Smooth muscle cell (in vitro differentiated cells): ENCODE measurements around the gene DSP. TPM values are rescaled to one million over a fixed set of nuclear protein-coding genes. Genes with fewer than 3 reads are reported as not detected.
A peak's percentile ranks its signal among the peaks of the same experiment; 100 is the strongest.

Experiments
- DNase-seq: peaks from one replicate; lab custom pipeline; 2025; ENCODE audit not compliant: unreplicated experiment; lab: John Stamatoyannopoulos, UW
- H2AFZ ChIP-seq: fragments of 200-600 bp; sonication (generic); 2 replicates; pipeline ENCODE4 v1.6.0; 2016; ENCODE audit warnings: antibody characterized with exemption, low read depth, mild to moderate bottlenecking
- H3F3A ChIP-seq: fragments of 200-600 bp; sonication (generic); 2 replicates; pipeline ENCODE4 v1.6.0; 2017; ENCODE audit warnings: antibody characterized with exemption, low read depth
- H3K27ac ChIP-seq: fragments of 200-600 bp; sonication (generic); 2 replicates; pipeline ENCODE4 v1.5.1; 2016; ENCODE audit warnings: low read depth, mild to moderate bottlenecking
- H3K27me3 ChIP-seq: fragments of 200-600 bp; sonication (generic); 2 replicates; pipeline ENCODE4 v1.6.1; 2016; ENCODE audit warnings: low read depth, mild to moderate bottlenecking
- H3K36me3 ChIP-seq: fragments of 200-600 bp; sonication (generic); 2 replicates; pipeline ENCODE4 v1.5.1; 2016; ENCODE audit warnings: low read depth
- H3K4me1 ChIP-seq: fragments of 200-600 bp; sonication (generic); 2 replicates; pipeline ENCODE4 v1.5.1; 2016; ENCODE audit warnings: low read depth
- H3K4me2 ChIP-seq: fragments of 200-600 bp; sonication (generic); 2 replicates; pipeline ENCODE4 v1.6.0; 2016; ENCODE audit warnings: mild to moderate bottlenecking
- H3K4me3 ChIP-seq: fragments of 200-600 bp; sonication (generic); 2 replicates; pipeline ENCODE4 v1.5.1; 2016; ENCODE audit warnings: mild to moderate bottlenecking
- H3K79me2 ChIP-seq: fragments of 200-600 bp; sonication (generic); 2 replicates; pipeline ENCODE4 v1.6.0; 2016; ENCODE audit warnings: low read depth, mild to moderate bottlenecking
- H3K9ac ChIP-seq: fragments of 200-600 bp; sonication (generic); 2 replicates; pipeline ENCODE4 v1.6.0; 2016; ENCODE audit warnings: low read depth
- H3K9me3 ChIP-seq: fragments of 200-600 bp; sonication (generic); replicated peaks from 2 replicates; pipeline ENCODE4 v1.5.1; 2016; ENCODE audit warnings: low read depth
- H4K20me1 ChIP-seq: fragments of 200-600 bp; sonication (generic); 2 replicates; pipeline ENCODE4 v1.6.0; 2016; ENCODE audit warnings: low read depth
- WGBS: methylation state at CpG from one replicate; pipeline ENCODE4 v1.1.7; 2016; ENCODE audit warnings: low lambda C conversion rate; 5-methylcytosine and 5-hydroxymethylcytosine counted together
- polyA plus RNA-seq: library from polyadenylated mRNA; unstranded; fragments of >200 nt; fragmentation: Nextera tagmentation; extraction: Ambion mirVana; gene quantifications from 2 replicates; pipeline ENCODE4 v1.2.1, GENCODE V29; 2016
- total RNA-seq: library from RNA; depleted of rRNA; stranded (reverse); fragments of >200 nt; gene quantifications from 2 replicates; pipeline ENCODE4 v1.2.3, GENCODE V29; 2014
- TF ChIP-seq, protein P1 (sequence below): fragments of 200-600 bp; sonication (generic); IDR thresholded peaks from 2 replicates; pipeline ENCODE4 v1.5.1; 2017; ENCODE audit warnings: borderline replicate concordance, mild to moderate bottlenecking, antibody characterized with exemption; ENCODE audit not compliant: insufficient read depth, poor library complexity, severe bottlenecking

DSP gene
- total and polyA plus RNA-seq, 2 experiments from 2014 or later, result 64.1 to 347 TPM

DNA sequence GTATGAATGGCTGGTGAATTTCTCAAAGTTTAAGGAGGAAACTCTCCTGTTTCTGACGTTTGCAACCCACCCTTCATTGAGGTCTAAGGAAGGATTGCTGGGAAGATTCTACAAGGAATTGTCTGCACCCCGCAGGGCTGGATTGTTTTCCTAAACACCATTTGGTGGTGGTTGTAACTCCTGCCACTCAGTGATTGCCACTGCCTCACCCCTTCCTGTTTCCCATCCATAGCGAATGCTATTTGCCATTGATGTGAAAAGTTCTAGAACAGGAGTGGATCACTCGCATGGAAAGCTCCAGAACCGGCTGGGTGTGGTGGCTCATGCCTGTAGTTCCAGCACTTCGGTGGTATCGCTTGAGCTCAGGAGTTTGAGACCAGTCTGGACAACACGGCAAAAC lies 8.7 kb upstream of the DSP start:
- Histone ChIP-seq H4K20me1 (no peaks in the 10 kb centered on the region), H2AFZ (peak overlapping the region; percentile 67), H3K4me2 (peak overlapping the region; percentile 46), H3K27me3 (no peaks in the 10 kb centered on the region), H3K9ac (no peak overlapping the region), H3K27ac (peak overlapping the region; percentile 98), H3K9me3 (no peaks in the 10 kb centered on the region), H3K36me3 (no peaks in the 10 kb centered on the region), H3K4me1 (peaks cover 22% of the 10 kb centered on the region), H3F3A (peaks cover 10% of the 10 kb centered on the region), H3K4me3 (peak overlapping the region; percentile 13), H3K79me2 (no peaks in the 10 kb centered on the region)
- WGBS, result 46% methylated on average over 8 of the region's 8 CpGs
- TF ChIP-seq, protein P1, sequence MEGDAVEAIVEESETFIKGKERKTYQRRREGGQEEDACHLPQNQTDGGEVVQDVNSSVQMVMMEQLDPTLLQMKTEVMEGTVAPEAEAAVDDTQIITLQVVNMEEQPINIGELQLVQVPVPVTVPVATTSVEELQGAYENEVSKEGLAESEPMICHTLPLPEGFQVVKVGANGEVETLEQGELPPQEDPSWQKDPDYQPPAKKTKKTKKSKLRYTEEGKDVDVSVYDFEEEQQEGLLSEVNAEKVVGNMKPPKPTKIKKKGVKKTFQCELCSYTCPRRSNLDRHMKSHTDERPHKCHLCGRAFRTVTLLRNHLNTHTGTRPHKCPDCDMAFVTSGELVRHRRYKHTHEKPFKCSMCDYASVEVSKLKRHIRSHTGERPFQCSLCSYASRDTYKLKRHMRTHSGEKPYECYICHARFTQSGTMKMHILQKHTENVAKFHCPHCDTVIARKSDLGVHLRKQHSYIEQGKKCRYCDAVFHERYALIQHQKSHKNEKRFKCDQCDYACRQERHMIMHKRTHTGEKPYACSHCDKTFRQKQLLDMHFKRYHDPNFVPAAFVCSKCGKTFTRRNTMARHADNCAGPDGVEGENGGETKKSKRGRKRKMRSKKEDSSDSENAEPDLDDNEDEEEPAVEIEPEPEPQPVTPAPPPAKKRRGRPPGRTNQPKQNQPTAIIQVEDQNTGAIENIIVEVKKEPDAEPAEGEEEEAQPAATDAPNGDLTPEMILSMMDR, result no peak
- no peak for DNase-seq

DNA sequence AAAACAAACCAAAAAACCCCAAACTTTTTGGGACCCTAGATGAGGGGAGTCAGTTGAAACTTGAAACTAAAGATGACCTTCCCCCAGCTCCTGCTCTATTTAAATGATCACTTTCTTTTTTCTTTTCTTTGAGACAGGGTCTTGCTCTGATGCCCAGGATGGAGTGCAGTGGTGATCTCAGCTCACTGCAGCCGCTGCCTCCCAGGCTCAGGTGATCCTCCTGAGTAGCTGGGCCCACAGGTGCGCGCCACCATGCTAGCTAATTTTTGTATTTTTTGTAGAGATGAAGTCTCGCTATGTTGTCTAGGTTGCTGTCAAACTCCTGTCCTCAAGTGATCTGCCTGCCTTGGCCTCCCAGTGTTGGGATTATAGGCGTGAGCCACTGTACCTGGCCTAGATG lies 7.3 kb upstream of the DSP start:
- DNase-seq, result no peak
- TF ChIP-seq, protein P1, result no peak
- Histone ChIP-seq H3K79me2 (no peaks in the 10 kb centered on the region), H3K9me3 (no peaks in the 10 kb centered on the region), H3K27me3 (no peaks in the 10 kb centered on the region), H3F3A (peaks cover 4% of the 10 kb centered on the region), H3K4me3 (no peak overlapping the region), H3K36me3 (no peaks in the 10 kb centered on the region), H3K4me1 (peaks cover 17% of the 10 kb centered on the region), H4K20me1 (no peaks in the 10 kb centered on the region), H3K4me2 (no peak overlapping the region), H3K27ac (peak overlapping the region; percentile 98), H3K9ac (no peak overlapping the region), H2AFZ (no peak overlapping the region)
- WGBS, result 97% methylated on average over 5 of the region's 5 CpGs

DNA sequence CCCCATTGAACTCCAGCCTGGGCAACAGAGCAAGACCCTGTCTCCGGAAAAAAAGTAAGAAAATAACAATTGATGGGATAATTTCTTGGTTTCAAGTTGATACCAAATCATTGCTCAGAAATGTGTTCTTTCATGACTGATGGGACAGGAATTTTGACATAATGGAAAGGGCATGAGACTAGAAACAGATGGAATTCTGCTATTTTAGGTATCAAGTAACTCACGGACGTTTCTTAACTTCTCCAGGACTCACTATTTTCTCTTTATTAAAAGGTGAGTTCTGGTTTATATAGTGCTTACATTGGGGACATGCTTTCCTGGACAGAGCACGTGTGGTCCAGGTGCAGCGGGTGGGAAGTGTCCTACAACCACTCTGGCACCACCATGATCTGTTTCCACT lies 6.0 kb upstream of the DSP start:
- WGBS, result 70% methylated on average over 5 of the region's 5 CpGs
- Histone ChIP-seq H2AFZ (no peak overlapping the region), H3K4me2 (no peak overlapping the region), H4K20me1 (no peaks in the 10 kb centered on the region), H3K4me3 (no peak overlapping the region), H3K4me1 (peaks cover 16% of the 10 kb centered on the region), H3K27ac (peak overlapping the region; percentile 98), H3K9ac (no peak overlapping the region), H3F3A (peaks cover 5% of the 10 kb centered on the region), H3K36me3 (no peaks in the 10 kb centered on the region), H3K27me3 (no peaks in the 10 kb centered on the region), H3K79me2 (no peaks in the 10 kb centered on the region), H3K9me3 (no peaks in the 10 kb centered on the region)
- no peak for DNase-seq
- TF ChIP-seq, protein P1, result no peak

DNA sequence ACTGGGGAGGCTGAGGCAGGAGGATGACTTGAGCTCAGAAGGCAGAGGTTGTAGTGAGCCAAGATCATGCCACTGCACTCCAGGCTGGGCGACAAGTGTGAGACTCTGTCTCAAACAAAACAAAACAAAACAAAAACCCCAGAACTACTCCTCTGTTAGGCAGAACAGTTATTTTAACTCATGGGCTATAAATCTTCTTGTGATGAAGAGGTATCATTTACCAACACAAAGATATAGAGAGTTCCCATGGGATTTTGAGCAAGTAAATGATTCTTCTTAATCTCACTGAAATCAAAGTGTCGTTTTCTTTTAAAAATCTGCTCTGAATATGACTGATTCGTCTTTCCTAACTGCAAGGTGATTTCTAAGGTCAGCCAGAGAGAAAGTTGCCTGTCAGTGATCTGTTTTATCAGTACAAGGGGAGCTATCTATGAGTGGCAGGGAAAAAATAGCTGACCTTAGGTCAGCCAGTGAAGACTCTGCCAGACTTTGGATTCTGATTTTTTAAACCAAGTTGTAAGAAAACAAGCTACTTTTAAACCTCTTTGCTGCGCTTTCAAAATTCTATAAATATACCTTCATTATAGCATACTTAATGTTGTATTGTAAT lies 3.8 kb upstream of the DSP start:
- Histone ChIP-seq H3K4me2 (no peak overlapping the region), H3K4me1 (peaks cover 12% of the 10 kb centered on the region), H3K27me3 (no peaks in the 10 kb centered on the region), H2AFZ (no peak overlapping the region), H3F3A (peaks cover 10% of the 10 kb centered on the region), H3K27ac (no peak overlapping the region), H3K79me2 (peaks cover 10% of the 10 kb centered on the region), H3K4me3 (no peak overlapping the region), H4K20me1 (peaks cover 9% of the 10 kb centered on the region), H3K9me3 (no peaks in the 10 kb centered on the region), H3K36me3 (no peaks in the 10 kb centered on the region), H3K9ac (no peak overlapping the region)
- no peak for DNase-seq
- 84% methylated on average over 4 of the region's 4 CpGs for WGBS
- TF ChIP-seq, protein P1, result no peak
